Upper lobe of right lung (tissue), 1 donor: ENCODE data around the gene PRORP. TPM values are rescaled to one million over a fixed set of nuclear protein-coding genes. Genes with fewer than 3 reads are reported as not detected.
A peak's percentile ranks its signal among the peaks of the same experiment; 100 is the strongest.

Experiments
- ATAC-seq: fragments of 200-7000 bp; cut with Tn5 transposase; one replicate; pipeline ENCODE4 v1.9.1; 2020; ENCODE audit warnings: mild to moderate bottlenecking, moderate library complexity
- DNase-seq: peaks from one replicate; pipeline ENCODE4 v3.0.0-alpha.2; 2020
- H3K27ac ChIP-seq: fragments of 200-600 bp; one replicate; pipeline ENCODE4 v1.8.0; 2022
- H3K27me3 ChIP-seq: fragments of 200-600 bp; one replicate; pipeline ENCODE4 v1.8.0; 2022; ENCODE audit warnings: mild to moderate bottlenecking
- H3K36me3 ChIP-seq: fragments of 200-600 bp; one replicate; pipeline ENCODE4 v1.8.0; 2022
- H3K4me1 ChIP-seq: fragments of 200-600 bp; one replicate; pipeline ENCODE4 v1.8.0; 2022
- H3K4me3 ChIP-seq: fragments of 200-600 bp; one replicate; pipeline ENCODE4 v1.8.0; 2022; ENCODE audit warnings: mild to moderate bottlenecking
- H3K9me3 ChIP-seq: fragments of 200-600 bp; one replicate; pipeline ENCODE4 v1.8.0; 2022
- CTCF ChIP-seq: fragments of 200-600 bp; IDR thresholded peaks from one replicate; pipeline ENCODE4 v1.8.0; 2022; ENCODE audit warnings: antibody characterized with exemption
- intact Hi-C: fragments of 100-400 bp; cut with DNase I; formaldehyde crosslinking; loops from one replicate; pipeline ENCODE4 v1.11.0; 2022
- long read RNA-seq: library from polyadenylated mRNA; unstranded; transcript quantifications from one replicate; pipeline ENCODE4 v2.0.0, GENCODE V29; 2021
- total RNA-seq: library from RNA; stranded (reverse); fragmentation: NEBNext Ultra II Directional; extraction: Animal tissue kit (Norgen Biotek cat#: 25700); gene quantifications from one replicate; pipeline ENCODE4 v1.2.1, GENCODE V29; 2021
- donor health status: DM: no; HTN: yes; CAD: no; lungs with severe emphysema.

PRORP gene
- total RNA-seq: 22.2 TPM
- long read RNA-seq, full-length matches to known transcripts: 8 of 15 reads
- long read RNA-seq, partial matches to known transcripts: 4 of 15 reads
- long read RNA-seq, other reads (novel, unspliced or antisense): 3 of 15 reads

GRCh38 chr14:35121887-35122695, at the start of gene PRORP, which contains the start of gene PPP2R3C:
PRORP (plus strand) TSS chr14:35122552; CDS start chr14:35123246, 694 bp downstream.
PPP2R3C (minus strand) TSS chr14:35121990; CDS start chr14:35121959, 31 bp downstream.
- Histone ChIP-seq H3K36me3 (no peaks in the 10 kb centered on the region), H3K27ac (peak within 1 kb of the TSS; percentile 99), H3K27me3 (no peaks in the 10 kb centered on the region), H3K4me3 (peak within 1 kb of the TSS; percentile 78), H3K4me1 (peaks cover 23% of the 10 kb centered on the region), H3K9me3 (no peaks in the 10 kb centered on the region)
- ATAC-seq: peak; percentile 95
- intact Hi-C loops: no loop called here
- DNase-seq: peak; percentile 96
- no peak for TF ChIP-seq CTCF

- DNase-seq (no peak), ATAC-seq (no peak)
- TF ChIP-seq CTCF: no peak
- Histone ChIP-seq H3K4me3 (no peak overlapping the region), H3K36me3 (peaks cover 35% of the 10 kb centered on the region), H3K27ac (no peak overlapping the region), H3K27me3 (no peaks in the 10 kb centered on the region), H3K4me1 (no peaks in the 10 kb centered on the region), H3K9me3 (no peaks in the 10 kb centered on the region)
- intact Hi-C loops: no loop called here
These were observed 48.9 kb upstream of the PRORP start for GRCh38 chr14:35073486-35073885.

GRCh38 chr14:35078082-35078481, 44.3 kb upstream of the PRORP start:
- Histone ChIP-seq H3K27me3 (no peaks in the 10 kb centered on the region), H3K36me3 (peaks cover 63% of the 10 kb centered on the region), H3K9me3 (no peaks in the 10 kb centered on the region), H3K27ac (no peak overlapping the region), H3K4me1 (no peaks in the 10 kb centered on the region), H3K4me3 (no peak overlapping the region)
- no peak for ATAC-seq
- intact Hi-C loops: no loop called here
- no peak for TF ChIP-seq CTCF
- no peak for DNase-seq

GRCh38 chr14:35079742-35080141, 42.6 kb upstream of the PRORP start:
- H3K9me3 ChIP-seq: no peaks in the 10 kb centered on the region
- H3K36me3 ChIP-seq: peaks cover 79% of the 10 kb centered on the region
- no peak overlapping the region for H3K4me3 ChIP-seq
- H3K4me1 ChIP-seq: no peaks in the 10 kb centered on the region
- intact Hi-C loops: no loop called here
- no peaks in the 10 kb centered on the region for H3K27me3 ChIP-seq
- no peak for DNase-seq
- no peak for TF ChIP-seq CTCF
- ATAC-seq: no peak
- H3K27ac ChIP-seq: no peak overlapping the region

- no peaks in the 10 kb centered on the region for H3K27me3 ChIP-seq
- no peak for DNase-seq
- H3K9me3 ChIP-seq: no peaks in the 10 kb centered on the region
- no peak overlapping the region for H3K4me3 ChIP-seq
- intact Hi-C loops: no loop called here
- TF ChIP-seq CTCF: no peak
- H3K27ac ChIP-seq: no peak overlapping the region
- no peak for ATAC-seq
- H3K4me1 ChIP-seq: no peaks in the 10 kb centered on the region
- peaks cover 97% of the 10 kb centered on the region for H3K36me3 ChIP-seq
These were observed 38.7 kb upstream of the PRORP start for GRCh38 chr14:35083530-35084150.
